ELF-1 (cell line): ENCODE results near the gene GFRA1.
A peak's percentile ranks its signal among the peaks of the same experiment; 100 is the strongest.
"Not testable (repeated sequence)": the region's sequence is repeated elsewhere in the genome, so short reads cannot be mapped to it uniquely, and the experiment has no call there.

ENCODE experiments used
- DNase-seq: peaks from one replicate; pipeline ENCODE4 v3.0.0-alpha.2; 2016; ENCODE audit warnings: low read depth, low spot score

The GFRA1 gene

DNA sequence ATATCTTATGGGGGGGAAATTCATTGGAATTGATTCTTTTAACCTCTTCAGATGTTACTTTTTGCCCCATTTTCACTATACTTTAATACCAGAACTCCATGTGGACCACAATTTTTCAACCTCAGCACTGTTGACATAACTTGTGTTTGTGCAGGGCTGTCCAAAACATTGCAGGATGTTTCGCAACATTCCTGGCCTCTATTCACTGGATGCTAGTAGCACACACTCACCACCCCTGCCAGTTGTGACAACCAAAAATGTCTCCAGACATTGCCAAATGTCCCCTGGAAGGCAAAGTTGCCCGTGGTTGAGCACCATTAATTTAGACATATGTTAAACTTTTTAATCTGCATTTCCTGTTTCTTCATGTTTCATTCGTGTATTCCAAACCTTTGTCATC is 234.7 kb downstream of the GFRA1 start:
- DNase-seq: no peak

DNA sequence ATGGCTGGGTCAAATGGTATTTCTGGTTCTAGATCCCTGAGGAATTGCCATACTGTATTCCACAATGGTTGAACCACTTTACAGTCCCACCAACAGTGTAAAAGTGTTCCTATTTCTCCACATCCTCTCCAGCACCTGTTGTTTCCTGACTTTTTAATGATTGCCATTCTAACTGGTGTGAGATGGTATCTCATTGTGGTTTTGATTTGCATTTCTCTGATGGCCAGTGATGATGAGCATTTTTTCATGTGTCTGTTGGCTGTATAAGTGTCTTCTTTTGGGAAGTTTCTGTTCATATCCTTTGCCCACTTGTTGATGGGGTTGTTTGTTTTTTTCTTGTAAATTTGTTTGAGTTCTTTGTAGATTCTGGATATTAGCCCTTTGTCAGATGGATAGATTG is 237.6 kb downstream of the GFRA1 start:
- DNase-seq: not testable (repeated sequence)

DNA sequence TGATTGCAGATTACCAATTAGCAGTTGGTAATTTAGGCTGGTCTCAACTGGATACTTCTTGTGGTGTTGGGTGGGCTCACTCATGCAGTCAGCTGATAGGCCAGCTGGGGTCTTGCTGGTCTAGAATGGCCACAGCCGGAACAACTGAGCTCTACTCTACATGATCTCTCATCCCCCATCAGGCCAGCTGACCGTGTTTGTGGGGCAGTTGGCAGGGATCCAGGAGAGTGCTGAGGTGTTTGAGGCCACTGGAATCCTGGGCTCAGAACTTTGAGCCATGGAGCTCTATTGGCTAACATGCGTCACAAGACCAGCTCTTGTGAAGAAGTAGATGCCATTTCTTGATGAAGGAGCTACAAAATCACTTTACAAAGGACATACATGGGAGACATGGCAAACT is 242.4 kb downstream of the GFRA1 start:
- DNase-seq: no peak

GRCh38 chr10:116029826-116030225 is 243.2 kb downstream of the GFRA1 start:
- no peak for DNase-seq

DNA sequence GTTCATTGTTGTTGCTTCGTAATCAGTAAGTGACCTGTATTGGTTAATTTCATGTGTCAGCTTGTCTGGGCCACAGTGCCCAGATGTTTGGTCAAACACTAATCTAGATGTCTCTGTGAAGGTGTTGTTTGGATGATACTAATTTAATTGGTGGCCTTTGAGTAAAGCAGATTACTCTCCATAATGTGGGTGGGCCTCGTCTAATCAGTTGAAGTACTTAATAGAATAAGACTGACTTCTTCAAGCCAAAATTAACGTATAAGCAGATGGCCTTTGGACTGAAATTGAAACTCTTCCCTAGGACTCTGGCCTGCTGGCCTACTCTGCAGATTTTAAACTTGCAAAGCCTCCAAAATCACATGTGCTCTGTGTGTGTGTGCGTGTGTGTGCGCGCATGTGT is 245.7 kb downstream of the GFRA1 start:
- no peak for DNase-seq

- no peak for DNase-seq
Observed at GRCh38 chr10:116026725-116027124, 246.3 kb downstream of the GFRA1 start.

DNA sequence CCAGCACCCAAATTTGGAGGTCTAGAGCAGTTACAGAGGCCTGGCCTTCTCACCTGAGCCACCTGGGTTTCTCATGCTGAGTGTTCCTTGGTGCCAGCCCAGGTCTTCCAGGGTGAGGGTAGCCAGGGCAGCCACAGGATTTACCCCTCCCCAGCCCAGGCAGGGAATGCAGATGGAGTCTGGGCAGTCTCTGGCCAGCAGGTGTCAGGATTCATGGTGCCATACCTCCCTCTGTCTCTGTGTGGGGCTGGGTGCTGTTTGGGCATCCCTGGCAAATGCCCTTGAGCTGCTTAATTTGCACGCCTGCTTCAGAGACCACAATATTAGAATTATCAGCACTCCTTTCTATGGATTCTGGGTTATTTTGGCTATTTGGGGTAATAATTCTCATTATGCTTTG is 246.7 kb downstream of the GFRA1 start:
- peak; percentile 16 for DNase-seq

- DNase-seq: no peak
Observed at GRCh38 chr10:116024271-116024878, 248.6 kb downstream of the GFRA1 start.

GRCh38 chr10:116017405-116017804 is 255.6 kb downstream of the GFRA1 start:
- no peak for DNase-seq

GRCh38 chr10:116015583-116016333 is 257.2 kb downstream of the GFRA1 start:
- no peak for DNase-seq

GRCh38 chr10:116014871-116015582 is 258.0 kb downstream of the GFRA1 start:
- peak; percentile 56 for DNase-seq

GRCh38 chr10:116014326-116014725 is 258.7 kb downstream of the GFRA1 start:
- DNase-seq: no peak

GRCh38 chr10:116011929-116012328 is 261.1 kb downstream of the GFRA1 start:
- DNase-seq: no peak

- no peak for DNase-seq
Observed at GRCh38 chr10:116007256-116007891, 265.6 kb downstream of the GFRA1 start.
